Endothelial cell of hepatic sinusoid (primary cell): ENCODE data around the gene KIF2B.
"Not testable (repeated sequence)": the region's sequence is repeated elsewhere in the genome, so short reads cannot be mapped to it uniquely, and the experiment has no call there.

Experiments used
- in situ Hi-C: cut with HindIII; loops from 2 replicates; pipeline ENCODE4 v1.10.0; 2017; ENCODE audit warnings: low sequenced_read_pairs

KIF2B gene

DNA sequence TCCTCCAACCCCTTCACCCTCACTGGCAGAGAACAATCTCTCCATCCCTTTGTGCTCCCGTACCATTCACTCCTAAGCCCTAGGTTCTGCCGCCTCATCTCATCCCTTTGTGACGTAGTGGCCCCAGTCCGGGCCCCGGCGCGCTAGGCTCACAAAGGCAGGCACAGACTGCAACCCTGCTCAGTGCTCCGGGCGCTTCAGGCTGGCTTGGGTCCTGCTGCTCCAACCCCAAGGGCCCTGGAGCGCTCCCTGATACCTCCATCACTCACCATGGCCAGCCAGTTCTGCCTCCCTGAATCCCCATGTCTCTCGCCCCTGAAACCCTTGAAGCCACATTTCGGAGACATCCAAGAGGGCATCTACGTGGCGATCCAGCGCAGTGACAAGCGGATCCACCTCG lies at the start of gene KIF2B:
Gene KIF2B, plus strand, starts transcription at position 164 of the 400 bp plus-strand sequence. Its CDS starts 107 bp downstream, at position 271.
- in situ Hi-C loops = no loop called here

GRCh38 chr17:53780320-53780719 lies 42.4 kb upstream of the KIF2B start:
- in situ Hi-C loops = no loop called here

- in situ Hi-C loops = no loop called here
Measured at GRCh38 chr17:53791551-53791950, 31.2 kb upstream of the KIF2B start.

- in situ Hi-C loops = no loop called here
Measured at GRCh38 chr17:53792451-53792850, 30.3 kb upstream of the KIF2B start.

GRCh38 chr17:53792997-53793396 lies 29.7 kb upstream of the KIF2B start:
- in situ Hi-C loops = no loop called here

GRCh38 chr17:53794875-53795274 lies 27.9 kb upstream of the KIF2B start:
- in situ Hi-C loops = no loop called here

GRCh38 chr17:53796642-53797041 lies 26.1 kb upstream of the KIF2B start:
- in situ Hi-C loops = no loop called here

- in situ Hi-C loops = no loop called here
Measured at GRCh38 chr17:53797501-53797900, 25.2 kb upstream of the KIF2B start.

GRCh38 chr17:53804437-53804836 lies 18.3 kb upstream of the KIF2B start:
- in situ Hi-C loops = loop anchor here (5.0 kb wide), 1 partner anchor 57 kb away; no protein-coding TSS in a partner anchor

- in situ Hi-C loops = no loop called here
Measured at GRCh38 chr17:53806473-53806872, 16.3 kb upstream of the KIF2B start.

DNA sequence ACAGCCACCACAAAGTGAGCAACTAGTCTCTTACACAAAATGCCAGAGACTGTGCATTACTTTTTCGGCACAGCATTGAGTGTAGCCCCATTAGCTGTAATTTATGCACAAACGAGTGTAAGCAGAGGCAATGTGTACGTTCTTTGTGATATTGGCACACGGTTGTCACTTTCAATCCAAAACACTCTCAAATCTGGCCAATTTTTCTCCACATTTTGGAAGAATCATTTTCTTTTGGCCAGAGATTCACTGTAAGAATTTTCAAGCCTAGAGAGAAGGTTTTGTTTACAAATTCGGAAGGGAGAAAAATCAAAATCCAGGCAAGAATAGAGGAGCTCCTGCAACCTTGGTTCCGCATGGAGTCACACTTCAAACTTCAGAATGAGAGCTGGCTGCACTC lies 15.4 kb upstream of the KIF2B start:
- in situ Hi-C loops = no loop called here

DNA sequence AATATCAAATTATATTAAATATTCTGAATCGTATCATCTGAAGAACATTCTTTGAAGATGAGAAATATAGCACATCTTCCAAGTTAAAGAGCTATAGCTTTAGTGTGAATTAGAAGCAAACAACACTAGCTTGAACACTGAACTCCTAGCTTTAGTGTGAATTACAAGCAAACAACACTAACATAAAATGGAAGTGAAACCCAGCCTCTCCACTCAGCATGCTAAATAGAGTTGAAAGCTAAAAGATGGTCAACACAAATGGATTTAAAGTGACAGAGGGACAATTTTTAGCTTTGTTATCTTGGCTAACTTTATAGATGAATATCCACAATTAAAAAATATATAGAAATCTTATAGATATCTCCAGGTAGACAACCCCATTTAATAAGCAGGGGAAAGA lies 4.5 kb upstream of the KIF2B start:
- in situ Hi-C loops = no loop called here

- in situ Hi-C loops = no loop called here
Measured at GRCh38 chr17:53818929-53819328, 3.8 kb upstream of the KIF2B start.

- in situ Hi-C loops = no loop called here
Measured at GRCh38 chr17:53819956-53820355, 2.8 kb upstream of the KIF2B start.

GRCh38 chr17:53823341-53824050 lies 769 bp downstream of the KIF2B start:
- in situ Hi-C loops = no loop called here

DNA sequence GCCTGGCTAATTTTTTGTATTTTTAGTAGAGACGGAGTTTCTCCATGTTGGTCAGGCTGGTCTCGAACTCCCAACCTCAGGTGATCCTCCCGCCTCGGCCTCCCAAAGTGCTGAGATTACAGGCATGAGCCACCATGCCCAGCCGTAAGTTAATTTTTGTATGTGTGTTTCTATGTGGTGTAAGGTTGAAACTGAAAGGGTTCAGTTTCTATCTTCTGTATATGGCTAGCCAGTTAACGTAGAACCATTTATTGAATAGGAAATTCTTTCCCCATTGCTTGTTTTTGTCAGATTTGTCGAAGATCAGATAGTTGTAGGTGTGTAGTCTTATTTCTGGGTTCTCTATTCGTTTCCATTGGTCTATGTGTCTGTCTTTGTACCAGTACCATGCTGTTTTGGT lies 12.0 kb downstream of the KIF2B start:
- in situ Hi-C loops = not testable (repeated sequence)

- in situ Hi-C loops = no loop called here
Measured at GRCh38 chr17:53837131-53837530, 14.4 kb downstream of the KIF2B start.

- in situ Hi-C loops = no loop called here
Measured at GRCh38 chr17:53844491-53845107, 21.9 kb downstream of the KIF2B start.

DNA sequence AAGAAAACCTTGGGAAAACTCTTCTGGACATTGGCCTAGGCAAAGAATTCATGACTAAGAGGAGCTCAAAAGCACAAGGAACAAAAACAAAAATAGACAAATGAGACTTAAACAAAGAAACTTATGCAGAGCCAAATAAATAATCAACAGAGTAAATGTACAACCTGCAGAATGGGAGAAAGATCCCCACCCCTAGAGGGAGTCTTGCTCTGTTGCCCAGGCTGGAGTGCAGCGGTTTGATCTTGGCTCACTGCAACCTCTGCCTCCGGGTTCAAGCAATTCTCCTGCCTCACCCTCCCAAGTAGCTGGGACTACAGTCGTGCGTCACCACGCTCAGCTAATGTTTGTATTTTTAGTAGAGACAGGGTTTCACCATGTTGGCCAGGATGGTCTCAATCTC lies 48.4 kb downstream of the KIF2B start:
- in situ Hi-C loops = not testable (repeated sequence)
